NCI-H2081 treated with DMSO at 0.1 percent for 48 hours (cell line): ENCODE measurements around the gene LENG9.

Experiments
- DNase-seq: peaks from one replicate; lab custom pipeline; 2025; lab: John Stamatoyannopoulos, UW

LENG9 gene

DNA sequence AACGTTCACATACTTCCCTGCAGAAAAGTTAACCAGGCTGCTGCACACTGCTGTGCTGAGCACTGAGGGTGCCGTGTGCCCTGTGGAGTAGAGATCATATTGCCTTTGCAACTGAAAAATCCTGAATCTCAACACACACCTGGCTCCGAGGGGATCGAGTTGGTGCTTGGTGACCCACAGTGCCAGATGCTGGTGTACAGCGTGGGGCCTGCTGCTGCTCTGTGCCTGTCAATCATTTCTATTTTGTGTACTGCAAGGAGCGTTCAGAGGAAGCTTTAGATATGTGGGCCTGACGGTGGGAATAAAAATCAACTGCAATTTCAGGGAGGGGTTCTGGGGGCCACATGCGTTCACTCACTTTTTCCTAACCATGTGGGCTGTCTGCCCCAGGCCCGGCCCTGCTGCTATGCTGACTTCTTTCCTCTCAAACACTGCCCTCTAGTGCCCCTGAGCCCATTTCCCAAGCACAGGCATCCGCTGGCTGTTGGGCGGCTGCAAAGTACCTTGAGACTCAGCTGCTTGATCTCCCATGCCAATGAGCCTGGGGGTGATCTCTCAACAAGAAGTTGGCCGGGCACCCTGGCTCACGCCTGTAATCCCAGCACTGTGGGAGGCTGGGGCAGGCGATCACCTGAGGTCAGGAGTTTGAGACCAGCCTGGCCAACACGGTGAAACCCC is 24.3 kb downstream of the LENG9 start:
- DNase-seq: no peak

DNA sequence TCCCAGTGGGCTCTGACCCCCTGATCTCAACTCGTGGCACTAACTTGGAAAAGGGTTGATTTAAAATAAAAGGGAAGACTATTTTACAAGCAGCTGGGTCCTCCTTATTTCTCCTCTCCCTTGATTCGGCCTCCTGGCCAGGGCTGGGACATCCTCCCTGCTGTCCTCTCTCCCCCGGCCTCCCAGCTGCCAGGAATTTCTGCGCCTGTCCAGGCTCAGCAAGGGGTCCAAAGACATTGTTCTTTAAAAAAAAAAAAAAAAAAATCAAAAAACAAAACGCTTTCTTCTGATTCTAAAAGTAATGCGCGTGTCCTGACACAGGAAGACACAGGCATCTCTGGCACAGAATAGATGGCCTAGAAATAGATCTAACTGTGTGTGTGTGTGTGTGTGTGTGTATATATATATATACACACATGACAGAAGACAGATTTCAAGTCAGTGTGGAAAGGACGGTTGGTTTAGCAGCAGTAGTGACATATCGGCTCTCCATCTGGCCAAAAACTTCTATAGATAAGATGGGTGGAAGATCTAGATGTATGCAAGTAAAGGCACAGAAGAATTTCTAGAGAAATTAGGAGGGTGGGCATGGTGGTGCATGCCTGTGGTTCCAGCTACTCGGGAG is 26.8 kb downstream of the LENG9 start:
- no peak for DNase-seq

DNA sequence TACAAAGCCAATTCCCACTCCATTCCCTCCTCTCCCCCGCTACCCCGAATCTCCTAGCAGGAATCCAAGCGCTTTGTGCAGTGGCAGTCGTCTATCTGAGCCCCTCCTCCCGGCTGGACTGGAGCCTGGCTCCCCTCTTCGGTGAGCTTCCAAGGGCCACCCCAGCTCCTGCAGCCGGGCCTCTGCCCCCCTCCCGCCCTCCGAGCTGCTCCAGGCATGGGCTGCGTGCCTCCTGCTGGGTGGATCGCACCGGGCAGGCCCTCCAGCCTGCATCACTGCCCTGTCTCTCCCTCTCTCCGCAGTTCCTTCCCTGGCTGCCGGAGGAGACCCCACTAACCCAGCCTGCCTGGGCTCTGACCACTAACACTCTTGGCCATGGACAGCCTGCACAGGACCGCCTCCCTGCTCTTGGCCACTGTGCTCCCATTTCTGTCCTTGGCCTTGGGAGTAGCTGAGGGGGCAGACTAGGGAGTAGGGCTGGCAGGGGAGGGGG is 27.5 kb downstream of the LENG9 start:
- no peak for DNase-seq

DNA sequence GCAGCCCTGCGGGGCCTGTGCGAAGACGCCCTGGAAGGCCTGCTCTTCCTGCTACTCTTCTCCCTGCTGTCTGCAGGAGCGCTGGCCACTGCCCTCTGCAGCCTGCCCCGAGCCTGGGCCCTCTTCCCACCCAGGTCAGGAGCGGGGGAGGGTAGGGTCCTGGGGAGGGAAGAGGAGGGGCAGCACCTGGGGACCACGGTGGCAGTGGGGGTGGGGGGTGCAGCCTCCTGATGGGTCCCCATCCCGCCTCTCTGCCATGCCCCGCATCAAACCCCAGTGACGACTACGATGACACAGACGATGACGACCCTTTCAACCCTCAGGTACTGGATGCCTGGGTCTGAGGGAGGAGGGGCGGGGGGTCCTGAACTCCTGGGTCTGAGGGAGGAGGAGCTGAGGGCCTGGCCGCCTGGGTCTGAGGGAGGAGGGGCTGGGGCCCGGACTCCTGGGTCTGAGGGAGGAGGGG is 28.0 kb downstream of the LENG9 start:
- no peak for DNase-seq

DNA sequence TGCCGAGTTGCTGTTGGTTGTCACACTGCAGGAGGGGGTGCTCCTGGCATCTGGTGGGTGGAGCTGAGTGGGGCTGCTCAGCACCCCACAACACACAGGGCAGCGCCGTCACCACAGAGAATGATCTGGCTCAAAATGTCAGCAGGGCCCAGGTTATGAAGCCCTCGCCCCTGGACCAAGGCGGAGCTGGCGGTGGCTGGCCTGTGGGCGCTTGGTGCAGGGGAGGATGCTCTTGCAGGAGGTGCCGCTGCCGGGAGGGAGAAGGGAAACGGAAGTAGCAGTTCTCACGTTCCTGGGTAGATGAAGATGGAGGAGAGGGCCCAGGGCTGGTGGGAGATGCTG is 28.7 kb downstream of the LENG9 start:
- DNase-seq: no peak

DNA sequence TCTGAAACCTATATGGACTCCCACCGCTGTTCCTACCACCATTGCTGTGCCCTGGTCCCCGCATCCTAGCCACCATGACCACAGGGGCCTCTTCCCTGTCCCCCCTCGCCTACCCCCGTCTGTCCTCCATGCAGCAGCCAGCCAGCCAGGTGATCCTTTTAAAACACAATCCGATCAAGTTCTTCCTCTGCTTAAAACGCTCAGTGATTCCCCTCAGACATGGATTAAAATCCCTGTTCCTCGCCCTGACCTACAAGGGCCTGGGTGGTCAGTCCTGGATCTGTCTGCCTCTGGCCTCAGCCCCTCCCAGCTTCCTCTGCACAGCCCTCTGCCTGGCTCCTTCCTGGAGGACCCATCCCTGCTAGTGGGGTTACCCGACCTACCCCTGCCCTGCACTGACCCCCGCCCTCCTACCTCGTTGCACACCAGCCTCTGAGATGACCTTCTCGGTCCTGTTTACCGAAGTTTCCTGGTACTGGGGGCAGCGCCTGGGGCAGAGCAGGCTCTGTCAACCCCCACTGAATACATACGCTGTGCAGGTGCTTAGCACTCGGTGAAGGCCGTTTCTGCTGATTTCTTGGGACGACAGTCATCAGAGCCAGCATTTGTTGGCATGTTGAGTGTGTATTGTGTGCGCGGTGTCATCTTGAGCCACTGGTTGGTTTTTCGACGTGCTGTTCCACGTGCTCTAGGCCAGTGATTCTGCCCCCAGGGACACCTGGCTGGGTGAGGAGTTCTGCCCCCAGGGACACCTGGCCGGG is 29.3 kb downstream of the LENG9 start:
- no peak for DNase-seq

DNA sequence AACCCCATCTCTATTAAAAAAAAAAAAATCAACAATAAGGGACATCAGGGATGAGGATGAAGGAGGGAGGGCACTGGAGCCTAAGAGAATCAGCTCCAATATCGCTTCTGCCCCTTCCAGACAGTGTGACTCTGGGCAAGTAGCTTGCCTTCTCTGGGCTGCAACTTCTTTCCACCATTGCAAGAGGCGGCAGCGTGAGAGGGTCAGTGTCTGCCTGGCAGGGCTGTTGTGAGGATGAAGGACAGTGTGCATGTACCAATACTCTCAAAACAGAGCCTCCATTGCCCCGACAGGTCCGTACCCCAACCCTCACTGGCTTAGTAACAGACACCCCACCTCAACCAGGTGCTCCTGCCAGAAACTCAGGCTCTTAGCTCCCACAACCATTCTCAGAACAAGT is 29.9 kb downstream of the LENG9 start:
- DNase-seq: no peak

DNA sequence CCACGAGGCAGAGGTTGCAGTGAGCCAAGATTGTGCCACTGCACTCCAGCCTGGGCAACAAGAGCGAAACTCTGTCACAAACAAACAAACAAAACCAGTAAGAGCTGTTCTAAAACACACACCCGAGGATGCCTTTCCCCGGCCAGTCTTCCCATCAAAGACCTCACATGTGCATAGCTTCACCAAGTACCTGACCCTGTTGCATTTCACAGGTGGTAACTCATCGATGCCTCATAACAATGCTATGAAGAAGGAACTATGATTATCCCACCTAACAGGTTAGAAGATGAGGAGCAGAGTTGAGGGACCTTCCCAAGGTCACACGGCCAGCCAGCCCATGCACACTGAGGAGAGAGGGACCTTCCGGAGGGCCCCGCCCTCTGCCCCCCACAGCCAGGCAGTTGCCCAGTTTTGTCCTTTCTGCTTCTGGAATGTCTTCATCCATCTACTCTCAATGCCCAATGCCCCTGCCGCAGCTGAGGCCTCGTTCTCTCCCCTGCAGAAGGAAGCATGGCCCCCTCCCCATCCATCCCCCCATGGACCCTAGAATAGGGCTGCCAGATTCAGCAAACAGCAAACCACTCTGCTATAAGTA is 31.3 kb downstream of the LENG9 start:
- no peak for DNase-seq

DNA sequence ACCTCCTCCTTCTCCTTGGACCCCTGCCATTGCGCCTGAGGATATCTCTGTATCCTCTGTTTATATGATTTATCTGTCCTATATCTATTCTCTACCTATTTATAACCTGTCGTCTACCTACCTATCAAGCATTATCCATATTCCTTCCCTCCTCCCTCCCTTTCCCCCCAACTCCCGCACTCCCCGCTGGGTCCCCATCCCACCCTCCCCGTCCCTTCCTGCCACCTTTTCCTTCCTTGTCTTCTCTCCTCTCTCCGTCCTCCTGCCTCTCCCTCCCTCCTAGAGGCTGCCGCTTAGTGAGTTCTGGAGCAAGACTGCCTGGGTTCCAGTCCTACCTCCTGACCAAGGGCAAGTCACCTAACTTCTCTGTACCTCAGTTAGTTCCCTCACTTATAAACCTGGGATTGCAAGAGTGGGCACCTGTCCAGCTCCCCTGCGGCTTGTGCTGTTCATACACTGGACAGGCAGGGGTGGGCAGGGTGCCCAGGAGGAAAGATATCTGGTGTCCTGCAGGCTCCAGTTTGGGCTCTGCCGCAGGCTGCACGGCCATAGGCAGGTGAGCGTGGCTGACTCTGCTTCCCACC is 32.2 kb downstream of the LENG9 start:
- DNase-seq: no peak

DNA sequence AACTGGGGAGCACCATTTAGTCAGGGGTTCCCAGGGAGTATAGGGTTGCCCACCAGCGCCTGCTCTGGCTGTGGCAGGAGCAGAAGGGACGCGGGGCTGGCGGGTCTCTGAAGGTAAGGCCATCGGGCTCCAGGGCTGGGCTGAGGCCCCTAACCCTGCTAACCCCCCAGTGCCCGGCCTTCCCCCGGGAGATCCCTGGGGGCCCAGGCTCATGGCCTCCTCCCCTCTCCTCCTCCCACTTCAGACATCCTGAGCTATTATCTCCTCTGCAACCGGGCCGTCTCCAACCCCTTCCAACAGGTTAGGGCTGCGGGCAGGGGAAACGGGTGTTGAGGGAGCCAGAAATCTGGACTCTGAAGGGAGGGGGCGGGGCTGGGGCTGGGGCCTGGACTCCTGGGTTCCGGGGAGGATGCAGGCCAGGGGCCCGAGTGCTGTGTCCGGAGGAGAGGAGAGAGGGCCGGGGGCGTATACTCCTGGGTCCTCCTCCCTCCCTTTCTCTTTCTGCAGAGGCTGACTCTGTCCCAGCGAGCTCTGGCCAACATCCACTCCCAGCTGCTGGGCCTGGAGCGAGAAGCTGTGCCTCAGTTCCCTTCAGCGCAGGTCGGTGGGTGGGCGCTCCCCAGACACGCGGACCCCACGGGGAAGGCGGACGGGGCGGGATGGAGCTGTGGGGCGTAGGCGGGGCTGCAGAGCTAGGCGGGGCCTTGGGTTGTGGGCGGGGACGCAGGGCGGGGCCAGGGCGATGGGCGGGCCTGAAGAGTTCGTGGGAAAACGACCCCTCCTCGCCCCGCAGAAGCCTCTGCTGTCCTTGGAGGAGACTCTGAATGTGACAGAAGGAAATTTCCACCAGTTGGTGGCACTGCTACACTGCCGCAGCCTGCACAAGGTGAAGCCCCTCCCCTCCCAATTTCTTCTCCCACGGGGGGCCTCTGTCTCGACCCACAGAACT is 33.0 kb downstream of the LENG9 start:
- DNase-seq: no peak

DNA sequence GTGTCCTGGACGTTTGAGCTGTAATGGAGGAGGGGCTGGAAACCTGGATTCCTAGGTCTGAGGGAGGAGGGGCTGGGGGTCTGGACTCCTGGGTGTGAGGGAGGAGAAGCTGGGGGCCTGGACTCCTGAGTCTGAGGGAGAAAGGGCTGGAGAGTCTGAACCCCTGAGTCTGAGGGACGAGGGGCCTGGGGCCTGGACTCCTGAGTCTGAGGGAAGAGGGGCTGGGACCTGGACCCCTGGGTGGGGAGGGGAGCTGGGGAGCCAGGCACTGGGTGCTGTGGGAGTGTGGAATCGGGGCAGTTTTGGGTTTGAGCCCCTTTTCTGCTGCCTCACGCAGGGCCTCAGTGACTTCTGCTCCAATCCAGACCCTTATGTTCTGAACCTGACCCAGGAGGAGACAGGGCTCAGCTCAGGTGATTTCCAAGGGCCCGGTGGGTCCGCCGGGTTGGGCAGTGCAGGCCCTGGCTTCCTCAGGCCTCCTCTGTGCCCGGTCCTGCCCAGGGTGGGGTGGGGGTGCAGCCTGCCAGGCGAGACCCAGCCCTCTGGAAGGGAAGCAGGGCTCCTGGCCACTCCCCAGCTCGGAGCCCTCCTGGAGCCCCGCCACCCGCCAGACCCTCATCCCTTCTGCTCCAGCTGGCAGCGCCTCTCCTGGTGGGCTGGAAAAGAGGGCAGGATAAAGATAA is 33.9 kb downstream of the LENG9 start:
- no peak for DNase-seq

DNA sequence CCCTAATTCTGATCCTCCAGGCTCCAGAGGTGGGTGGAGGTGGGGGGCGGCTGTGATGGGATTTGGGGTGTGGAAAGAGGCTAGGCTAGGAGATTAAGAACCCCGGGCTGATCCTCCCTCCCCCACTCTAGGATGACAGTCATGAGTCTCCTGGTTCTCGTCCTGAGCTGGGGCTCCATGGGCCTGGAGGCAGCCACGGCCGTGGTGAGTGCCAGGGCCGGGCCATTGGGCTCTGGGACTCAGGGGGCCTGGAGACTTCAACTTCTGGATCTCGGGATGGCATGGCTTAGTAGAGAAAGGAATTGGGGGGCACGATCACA is 34.4 kb downstream of the LENG9 start:
- no peak for DNase-seq

DNA sequence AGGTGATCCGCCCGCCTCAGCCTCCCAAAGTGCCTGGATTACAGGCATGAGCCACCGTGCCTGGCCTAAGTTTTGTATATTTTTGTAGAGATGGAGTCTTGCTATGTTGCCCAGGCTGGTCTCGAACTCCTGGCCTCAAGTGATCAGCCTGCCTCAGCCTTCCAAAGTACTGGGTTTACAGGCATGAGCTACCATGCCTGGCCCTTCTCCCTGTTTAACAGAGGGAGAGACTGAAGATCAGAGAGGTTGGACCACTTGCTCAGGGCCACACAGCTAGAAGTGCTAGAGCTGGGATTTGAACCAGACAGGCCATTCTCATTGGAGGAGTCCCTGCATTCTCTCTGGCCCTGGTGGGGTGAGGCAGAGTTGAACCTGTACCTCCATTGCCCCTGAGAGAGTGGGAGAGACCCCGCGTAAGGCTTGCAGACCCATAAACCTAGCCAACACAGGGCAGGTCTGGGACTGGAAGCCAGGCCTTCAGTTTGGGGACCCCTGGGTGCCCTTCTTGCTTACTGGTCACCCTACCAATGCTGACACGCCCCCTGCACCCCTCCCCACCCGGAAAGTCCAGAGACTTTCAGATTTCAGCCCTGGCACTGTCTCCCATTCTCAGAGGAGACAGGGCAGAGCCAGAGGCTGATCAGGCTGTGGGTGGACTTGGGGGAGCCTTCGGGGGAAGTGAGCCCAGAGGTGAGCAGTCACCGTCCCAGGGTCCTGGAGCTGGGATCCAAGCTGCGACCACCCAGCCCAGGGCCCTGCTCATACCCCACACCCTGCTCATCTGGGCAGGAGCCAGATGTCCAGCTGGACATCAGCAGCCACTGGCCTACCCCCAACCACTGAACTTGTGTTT is 35.0 kb downstream of the LENG9 start:
- no peak for DNase-seq

DNA sequence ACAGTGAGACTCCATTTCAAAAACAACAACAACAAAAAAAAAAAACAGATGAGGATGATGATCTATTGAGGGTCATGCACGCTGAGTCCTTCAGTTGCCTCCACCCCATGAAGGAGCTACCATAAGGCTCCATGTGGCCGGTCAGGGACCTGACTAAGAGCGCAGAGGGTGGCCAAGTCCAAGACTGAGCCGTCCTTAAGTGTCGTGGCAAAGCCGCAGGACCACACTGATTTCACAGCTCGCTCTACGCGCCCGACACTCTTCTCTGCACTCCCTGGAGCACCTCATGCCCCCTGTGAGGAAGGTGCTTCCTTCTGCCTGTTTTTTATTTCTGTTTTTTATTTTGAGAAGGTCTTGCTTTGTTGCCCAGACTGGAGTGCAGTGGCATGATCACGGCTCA is 36.0 kb downstream of the LENG9 start:
- no peak for DNase-seq

DNA sequence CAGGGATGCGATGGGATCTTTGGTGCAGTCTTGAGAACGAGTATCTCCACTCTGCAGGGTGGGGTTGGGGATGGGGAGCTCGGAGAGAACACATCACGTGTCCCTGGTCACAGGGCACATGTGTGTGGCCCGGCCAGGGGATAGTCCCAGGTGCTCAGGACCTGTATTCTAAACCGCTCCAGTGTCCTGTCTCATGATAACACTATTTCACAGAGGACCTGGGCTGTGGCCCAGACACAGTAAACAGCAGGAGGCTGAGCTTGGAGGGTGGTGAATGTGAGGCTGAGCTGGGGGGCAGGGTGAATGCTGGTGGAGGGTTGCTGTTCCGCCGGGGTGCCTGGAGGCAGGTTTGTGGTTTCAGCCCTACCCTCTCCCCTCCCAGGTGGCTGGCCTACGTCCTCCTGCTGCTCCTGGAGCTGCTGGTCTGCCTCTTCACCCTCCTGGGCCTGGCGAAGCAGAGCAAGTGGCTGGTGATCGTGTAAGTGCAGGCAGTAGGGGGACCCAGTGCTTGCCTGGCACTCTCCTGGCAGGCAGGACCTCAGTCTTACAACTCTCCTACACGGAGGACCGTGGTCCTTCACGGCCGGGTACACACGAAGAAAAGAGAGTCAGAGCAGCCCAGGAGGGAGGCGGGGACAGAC is 37.2 kb downstream of the LENG9 start:
- no peak for DNase-seq

DNA sequence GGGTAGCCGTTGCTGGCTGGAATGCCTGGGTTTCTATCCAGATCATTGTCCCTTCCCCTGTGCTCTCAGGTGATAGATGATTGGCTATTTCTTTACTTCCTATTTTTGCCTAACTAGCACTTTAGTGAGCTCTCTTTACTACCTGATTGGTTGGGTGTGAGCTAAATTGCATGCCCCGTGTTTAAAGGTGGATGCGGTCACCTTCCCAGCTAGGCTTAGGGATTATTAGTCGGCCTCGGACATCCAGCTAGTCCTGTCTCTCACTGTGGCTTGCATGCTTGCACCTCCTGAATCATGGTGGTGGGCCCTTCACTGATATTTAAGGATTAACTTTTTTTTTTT is 38.2 kb downstream of the LENG9 start:
- DNase-seq: no peak

DNA sequence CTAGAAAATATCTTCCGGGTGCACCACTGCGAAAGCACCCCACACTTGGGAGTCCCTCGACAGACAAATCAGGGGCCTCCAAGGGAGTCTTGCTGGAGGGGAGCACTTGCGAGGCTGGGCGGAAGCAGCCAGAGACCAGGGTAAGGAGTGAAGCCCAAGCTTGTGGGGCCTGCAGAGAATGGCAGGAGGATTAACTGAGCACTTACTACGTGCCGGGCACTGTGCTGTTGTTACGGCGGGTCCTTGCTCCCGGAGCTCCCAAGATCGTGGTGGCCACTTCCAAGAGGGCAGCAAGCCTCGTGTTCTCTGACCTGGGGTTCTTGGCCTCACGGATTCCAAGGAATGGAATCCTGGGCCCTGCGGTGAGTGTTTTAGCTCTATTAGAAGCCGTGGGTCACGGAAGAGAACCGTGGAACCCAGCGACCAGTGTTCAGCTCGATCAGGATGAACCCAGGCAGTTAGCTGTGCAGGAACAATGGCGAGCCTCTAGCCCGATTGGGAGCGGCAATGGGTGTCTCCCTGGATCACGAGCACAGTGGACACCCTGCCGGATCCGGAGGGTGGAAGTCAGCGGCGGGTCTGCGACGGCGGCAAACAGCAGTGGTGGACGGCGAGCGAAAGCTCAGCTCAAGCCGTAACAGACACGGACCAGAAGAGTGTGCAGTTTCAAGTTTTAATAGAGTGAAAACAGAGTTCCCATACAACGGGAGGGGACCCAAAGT is 38.8 kb downstream of the LENG9 start:
- DNase-seq: no peak

DNA sequence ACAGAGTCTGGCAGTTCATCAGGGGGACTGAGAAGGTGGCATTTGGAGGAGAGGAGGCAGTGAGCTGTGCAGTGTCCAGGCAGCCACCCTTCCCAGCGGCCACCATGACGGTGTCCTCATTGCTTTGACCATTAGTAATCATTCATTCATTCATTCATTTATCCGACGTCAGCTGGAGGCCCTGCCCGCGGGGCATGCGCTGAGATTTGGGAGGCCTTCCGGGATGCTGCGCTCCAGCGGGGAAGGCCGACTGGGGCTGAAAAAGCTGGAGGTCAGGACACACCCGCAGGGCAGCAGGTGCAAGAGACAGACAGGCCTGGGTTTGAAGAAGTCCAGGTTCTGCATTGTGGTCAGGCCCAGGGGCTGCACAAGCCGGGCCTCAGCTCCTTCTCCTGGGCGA is 39.4 kb downstream of the LENG9 start:
- no peak for DNase-seq

DNA sequence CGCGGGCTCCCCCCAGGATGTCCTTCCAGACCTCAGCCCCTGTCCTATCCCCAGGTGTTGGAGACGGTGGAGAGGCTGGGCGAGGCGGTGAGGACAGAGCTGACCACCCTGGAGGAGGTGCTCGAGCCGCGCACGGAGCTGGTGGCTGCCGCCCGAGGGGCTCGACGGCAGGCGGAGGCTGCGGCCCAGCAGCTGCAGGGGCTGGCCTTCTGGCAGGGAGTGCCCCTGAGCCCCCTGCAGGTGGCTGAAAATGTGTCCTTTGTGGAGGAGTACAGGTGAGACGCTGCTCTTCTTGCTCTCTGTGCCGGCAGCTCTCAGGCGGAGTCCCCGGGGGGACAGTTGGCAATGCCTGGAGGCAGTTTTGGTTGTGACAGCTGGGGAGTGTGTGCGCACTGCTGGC is 41.4 kb downstream of the LENG9 start:
- DNase-seq: no peak
